Measurements from ENCODE around the gene IL10.
A peak's percentile ranks its signal among the peaks of the same experiment; 100 is the strongest.

IL10 gene

DNA sequence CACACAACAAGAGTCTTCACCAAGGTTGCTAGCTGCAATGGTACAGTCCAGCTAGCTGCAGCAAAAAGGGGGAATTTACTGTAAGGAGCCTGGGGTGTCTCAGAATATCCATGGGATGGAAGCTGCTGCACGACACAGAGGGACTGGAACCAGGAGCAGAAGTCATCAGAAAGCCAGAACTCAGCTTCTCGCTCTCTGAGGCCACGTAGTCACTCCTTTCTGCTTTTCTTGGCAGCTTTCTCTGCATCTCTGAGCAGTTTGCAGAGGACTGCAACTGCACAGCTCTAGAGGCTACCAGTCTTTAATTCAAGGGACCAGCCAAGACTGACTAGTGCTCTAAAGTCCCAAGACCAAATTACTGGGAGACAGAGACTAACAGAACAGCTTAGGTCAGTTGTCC, 27.0 kb upstream of the IL10 start:
- H3K27me3 Mint-ChIP-seq, result no peaks in the 10 kb centered on the region
- H3K27ac Mint-ChIP-seq, result no peak overlapping the region
- peaks cover 77% of the 10 kb centered on the region for H3K4me1 Mint-ChIP-seq (ENCODE audit: low read depth)
- H3K9me3 Mint-ChIP-seq (ENCODE audit: low read depth), result peaks cover 3% of the 10 kb centered on the region
- no peak overlapping the region for H3K4me3 Mint-ChIP-seq
- peaks cover 1% of the 10 kb centered on the region for H3K36me3 Mint-ChIP-seq

DNA sequence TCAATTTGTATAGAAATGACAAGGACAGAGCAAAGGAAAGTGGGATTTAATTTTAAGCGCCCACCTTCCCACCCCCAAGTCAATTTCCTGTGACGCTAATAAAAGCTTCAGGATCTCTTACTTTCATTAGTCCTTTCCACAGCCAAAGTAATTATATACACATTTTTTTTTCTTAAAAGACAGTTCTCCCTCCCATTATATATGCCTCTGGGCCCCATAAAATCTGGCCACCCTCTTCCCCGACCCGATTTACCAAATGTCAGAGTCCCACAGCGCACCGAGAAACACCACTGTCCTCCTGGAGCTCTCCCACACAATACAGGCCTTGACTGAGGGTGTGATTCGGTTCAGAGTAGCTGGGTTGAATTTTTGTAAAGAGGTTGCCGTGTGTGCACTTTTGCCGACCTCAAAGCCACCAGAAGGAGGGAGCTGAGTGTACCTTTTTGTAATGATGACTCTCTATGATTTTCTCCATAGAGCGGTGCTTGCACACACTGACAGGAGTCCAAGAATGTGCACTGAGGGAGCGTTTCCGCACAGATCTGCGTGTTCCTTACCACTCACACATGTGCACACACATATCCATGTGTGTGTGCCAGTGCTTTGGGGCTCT, 26.2 kb upstream of the IL10 start:
- no peaks in the 10 kb centered on the region for H3K27me3 Mint-ChIP-seq
- no peak overlapping the region for H3K4me3 Mint-ChIP-seq
- H3K9me3 Mint-ChIP-seq (ENCODE audit: low read depth), result peaks cover 3% of the 10 kb centered on the region
- H3K27ac Mint-ChIP-seq, result no peak overlapping the region
- peaks cover 76% of the 10 kb centered on the region for H3K4me1 Mint-ChIP-seq (ENCODE audit: low read depth)
- H3K36me3 Mint-ChIP-seq, result peaks cover 3% of the 10 kb centered on the region

DNA sequence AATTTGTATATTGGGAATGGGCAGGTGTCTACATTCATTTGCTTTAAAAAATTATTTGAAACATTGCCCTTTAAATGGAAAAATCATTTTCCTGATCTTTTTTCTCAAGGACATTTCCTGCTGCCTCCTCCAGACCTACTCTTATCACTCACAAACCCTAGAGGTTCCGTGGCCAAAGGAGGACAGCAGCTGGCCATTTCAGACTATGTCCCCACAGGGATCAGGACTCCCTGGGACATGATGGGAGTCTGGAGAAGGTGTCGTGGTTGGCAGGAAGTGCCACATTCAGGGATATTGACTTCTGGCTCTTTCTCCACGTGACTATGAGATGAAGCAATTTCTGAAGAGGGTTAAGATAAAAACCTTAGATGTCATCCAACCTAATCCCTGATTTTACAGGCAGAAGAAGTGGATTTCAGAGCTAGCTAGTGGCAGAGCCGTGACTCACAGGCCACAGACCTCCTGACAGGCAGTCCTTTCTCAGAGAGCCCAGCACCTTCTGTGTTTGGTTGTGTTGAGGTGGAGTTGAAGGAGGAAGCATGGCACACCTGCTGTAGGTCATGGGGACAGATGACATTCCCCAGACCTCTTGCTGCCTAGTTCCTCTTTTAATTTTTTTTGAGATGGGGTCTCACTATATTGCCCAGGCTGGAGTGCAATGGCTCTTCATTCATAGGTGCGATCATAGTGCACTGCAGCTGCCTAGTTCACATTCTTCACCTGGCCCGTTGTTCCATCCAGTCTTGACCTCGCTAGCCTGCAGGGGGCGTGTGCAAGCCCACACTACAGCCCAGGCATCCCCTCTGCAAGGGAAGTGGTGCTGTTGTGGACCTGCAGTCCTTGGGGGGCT, 25.5 kb upstream of the IL10 start:
- Mint-ChIP-seq H3K27ac (no peak overlapping the region), H3K36me3 (peaks cover 3% of the 10 kb centered on the region), H3K27me3 (no peaks in the 10 kb centered on the region), H3K4me1 (ENCODE audit: low read depth) (peaks cover 70% of the 10 kb centered on the region), H3K4me3 (no peak overlapping the region), H3K9me3 (ENCODE audit: low read depth) (peaks cover 3% of the 10 kb centered on the region)

DNA sequence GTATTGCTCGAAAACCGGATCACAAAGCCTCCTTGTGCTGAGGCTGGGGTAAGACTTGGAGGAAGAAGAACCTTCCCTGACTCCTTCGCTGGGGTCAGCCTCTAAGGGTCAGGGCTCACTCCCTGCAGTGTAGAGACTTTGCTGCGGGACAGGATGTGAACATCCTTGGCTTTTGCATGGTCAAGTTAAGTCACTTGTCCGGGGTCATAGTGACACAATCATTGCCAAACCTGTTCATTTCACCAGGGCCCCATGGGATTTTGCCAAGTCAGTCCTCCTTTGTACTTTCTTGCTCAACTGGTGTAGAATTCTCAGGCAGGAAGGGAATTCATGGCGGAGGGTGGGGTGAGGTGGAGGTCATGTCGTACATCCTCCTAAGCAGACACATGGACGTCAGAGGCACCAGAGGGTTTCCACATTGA, 24.7 kb upstream of the IL10 start:
- Mint-ChIP-seq H3K9me3 (ENCODE audit: low read depth) (peaks cover 3% of the 10 kb centered on the region), H3K36me3 (peaks cover 3% of the 10 kb centered on the region), H3K4me3 (no peak overlapping the region), H3K27me3 (no peaks in the 10 kb centered on the region), H3K4me1 (ENCODE audit: low read depth) (peaks cover 70% of the 10 kb centered on the region), H3K27ac (no peak overlapping the region)

DNA sequence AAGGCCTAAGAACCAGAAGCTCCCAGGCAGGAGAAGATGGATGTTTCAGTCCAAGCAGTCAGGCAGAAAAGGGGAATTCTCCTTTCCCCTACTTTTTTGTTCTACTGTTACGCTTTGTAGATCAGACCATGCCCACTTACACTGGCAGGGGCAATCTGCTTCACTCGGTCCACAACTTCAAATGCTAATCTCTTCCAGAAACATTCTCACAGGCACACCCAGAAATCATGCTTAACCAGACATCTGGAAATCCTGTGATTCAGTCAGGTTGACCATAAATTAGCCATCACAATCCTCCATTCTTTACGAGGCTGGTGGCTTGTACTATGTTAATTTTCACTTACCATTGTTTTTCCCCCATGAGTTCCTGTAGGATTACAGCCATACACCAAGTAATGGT, 23.8 kb upstream of the IL10 start:
- Mint-ChIP-seq H3K9me3 (ENCODE audit: low read depth) (no peaks in the 10 kb centered on the region), H3K36me3 (peaks cover 3% of the 10 kb centered on the region), H3K4me3 (no peak overlapping the region), H3K27me3 (no peaks in the 10 kb centered on the region), H3K4me1 (ENCODE audit: low read depth) (peaks cover 68% of the 10 kb centered on the region), H3K27ac (no peak overlapping the region)

DNA sequence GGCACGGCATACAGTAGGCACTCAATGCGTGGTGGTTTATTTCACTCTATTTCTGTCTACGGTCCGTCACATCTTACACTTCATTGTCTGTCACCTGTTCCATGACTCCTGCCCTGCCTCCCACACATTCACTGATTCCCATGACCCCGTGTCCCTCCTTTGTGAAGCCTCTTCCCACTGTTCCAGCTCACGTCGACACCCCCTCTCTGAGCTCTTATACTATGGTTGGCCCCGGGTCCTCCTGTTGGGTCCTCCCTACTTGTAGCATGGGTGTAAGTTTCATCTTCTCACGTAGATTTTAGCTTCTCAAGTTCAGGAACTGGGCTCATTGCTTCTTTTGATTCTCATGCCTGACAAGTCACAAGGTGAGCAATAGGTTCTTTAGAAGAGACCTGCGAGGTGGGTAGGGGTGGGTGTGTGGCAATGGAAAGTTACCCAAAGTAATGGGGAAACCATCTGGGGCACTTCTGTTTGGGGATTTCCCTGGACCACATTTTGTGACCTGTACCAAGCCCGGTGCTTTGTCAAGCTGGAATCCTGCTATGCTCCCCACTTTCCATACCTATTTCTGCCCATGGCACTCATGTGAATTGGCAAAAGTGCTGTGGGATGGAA, 22.1 kb upstream of the IL10 start:
- H3K36me3 Mint-ChIP-seq, result peaks cover 3% of the 10 kb centered on the region
- peak overlapping the region; percentile 95 for H3K27ac Mint-ChIP-seq
- H3K4me3 Mint-ChIP-seq, result peak overlapping the region; percentile 69
- H3K27me3 Mint-ChIP-seq, result no peaks in the 10 kb centered on the region
- H3K4me1 Mint-ChIP-seq (ENCODE audit: low read depth), result peaks cover 74% of the 10 kb centered on the region
- H3K9me3 Mint-ChIP-seq (ENCODE audit: low read depth), result no peaks in the 10 kb centered on the region

DNA sequence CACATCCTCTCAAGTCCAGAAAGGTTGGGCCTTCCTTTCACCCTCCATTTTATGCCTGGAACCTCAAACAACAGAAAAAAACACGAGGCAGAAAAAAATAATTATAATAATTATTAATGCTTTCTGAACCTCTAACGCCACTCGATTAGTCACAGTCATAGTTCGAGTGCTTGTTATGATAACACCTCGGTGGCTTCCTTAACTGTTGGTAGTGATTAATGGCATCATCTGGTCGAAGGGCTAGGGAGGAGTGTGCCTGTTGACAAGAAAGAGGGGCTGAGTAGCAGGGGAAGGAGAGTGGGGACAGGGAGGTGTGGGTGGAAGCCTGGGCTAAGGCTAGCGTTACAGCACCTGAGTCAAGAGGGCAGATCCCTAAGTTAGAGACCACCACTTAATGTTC, 21.3 kb upstream of the IL10 start:
- no peaks in the 10 kb centered on the region for H3K9me3 Mint-ChIP-seq (ENCODE audit: low read depth)
- peak overlapping the region; percentile 95 for H3K27ac Mint-ChIP-seq
- H3K36me3 Mint-ChIP-seq, result peaks cover 3% of the 10 kb centered on the region
- no peak overlapping the region for H3K4me3 Mint-ChIP-seq
- no peaks in the 10 kb centered on the region for H3K27me3 Mint-ChIP-seq
- H3K4me1 Mint-ChIP-seq (ENCODE audit: low read depth), result peaks cover 70% of the 10 kb centered on the region

DNA sequence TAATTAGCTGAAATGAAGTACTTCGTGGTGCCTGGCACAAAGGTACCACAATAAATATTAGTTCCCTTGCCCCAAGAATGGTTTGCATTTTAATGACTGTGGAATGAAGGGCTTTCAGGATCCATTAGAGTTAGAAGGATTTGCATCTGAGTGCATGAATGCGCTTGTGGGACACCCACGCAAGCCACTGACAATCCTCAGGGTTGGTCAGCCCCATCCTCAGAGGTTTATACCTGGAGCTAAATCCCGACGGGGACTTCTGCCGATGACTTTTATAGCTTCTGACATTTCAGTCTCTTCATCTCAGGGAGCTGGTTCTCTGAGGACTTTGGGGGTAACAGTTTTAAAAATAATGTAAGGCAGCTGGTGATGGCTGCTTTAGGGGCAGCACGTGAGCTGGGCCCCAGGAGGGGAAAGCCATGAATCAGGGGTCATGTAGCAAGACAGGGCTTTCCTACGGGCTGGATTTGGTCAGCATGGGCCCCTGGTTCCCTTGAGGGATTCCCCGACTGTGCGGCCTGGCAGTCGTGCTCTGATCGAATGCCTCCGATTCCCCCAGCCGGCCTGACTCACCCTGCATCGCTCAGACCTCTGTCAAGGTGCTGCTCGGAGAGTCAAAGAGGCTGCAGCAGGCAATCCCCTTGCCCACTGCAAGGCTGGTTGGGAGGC, 20.8 kb upstream of the IL10 start:
- H3K4me1 Mint-ChIP-seq (ENCODE audit: low read depth), result peaks cover 67% of the 10 kb centered on the region
- no peaks in the 10 kb centered on the region for H3K27me3 Mint-ChIP-seq
- no peak overlapping the region for H3K4me3 Mint-ChIP-seq
- H3K9me3 Mint-ChIP-seq (ENCODE audit: low read depth), result no peaks in the 10 kb centered on the region
- no peak overlapping the region for H3K27ac Mint-ChIP-seq
- peaks cover 3% of the 10 kb centered on the region for H3K36me3 Mint-ChIP-seq

DNA sequence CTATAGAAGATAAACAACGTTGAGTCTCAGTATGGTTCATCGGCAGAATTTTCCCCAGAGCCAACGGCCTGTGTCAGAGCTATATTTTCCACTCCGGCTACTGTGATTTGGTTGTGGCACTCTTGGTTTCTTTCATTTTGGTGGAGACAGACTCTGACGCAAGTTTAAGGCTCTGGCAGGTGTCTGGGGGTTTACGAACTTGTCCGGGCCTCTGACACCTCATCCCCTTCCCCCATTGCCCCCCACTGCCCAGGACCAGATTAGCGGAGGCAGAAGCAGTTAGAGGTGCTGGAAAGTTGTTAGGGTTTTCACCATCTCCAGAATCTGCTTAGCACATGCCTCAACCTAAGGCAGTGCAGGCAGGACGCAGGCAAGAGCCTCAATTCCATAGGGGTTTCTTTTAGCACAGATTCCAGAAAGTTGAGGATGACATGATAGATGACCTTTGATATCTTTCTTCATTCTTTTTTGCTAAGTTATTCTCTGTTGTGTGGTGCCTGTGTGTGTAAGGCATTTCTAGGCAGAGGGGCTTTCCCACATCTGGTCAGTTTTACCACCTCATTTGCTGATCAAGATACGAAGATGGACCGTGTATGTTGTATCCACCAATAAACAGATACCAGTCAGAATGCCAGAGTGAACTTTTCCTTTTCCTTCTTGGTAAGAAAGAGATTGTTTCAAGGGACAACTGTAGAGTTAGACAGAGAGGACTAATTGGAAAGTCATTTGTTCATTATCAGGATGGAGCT, 18.4 kb upstream of the IL10 start:
- Mint-ChIP-seq H3K4me1 (ENCODE audit: low read depth) (peaks cover 79% of the 10 kb centered on the region), H3K9me3 (ENCODE audit: low read depth) (no peaks in the 10 kb centered on the region), H3K36me3 (peaks cover 5% of the 10 kb centered on the region), H3K27me3 (no peaks in the 10 kb centered on the region), H3K27ac (peak overlapping the region; percentile 82), H3K4me3 (peak overlapping the region; percentile 48)

DNA sequence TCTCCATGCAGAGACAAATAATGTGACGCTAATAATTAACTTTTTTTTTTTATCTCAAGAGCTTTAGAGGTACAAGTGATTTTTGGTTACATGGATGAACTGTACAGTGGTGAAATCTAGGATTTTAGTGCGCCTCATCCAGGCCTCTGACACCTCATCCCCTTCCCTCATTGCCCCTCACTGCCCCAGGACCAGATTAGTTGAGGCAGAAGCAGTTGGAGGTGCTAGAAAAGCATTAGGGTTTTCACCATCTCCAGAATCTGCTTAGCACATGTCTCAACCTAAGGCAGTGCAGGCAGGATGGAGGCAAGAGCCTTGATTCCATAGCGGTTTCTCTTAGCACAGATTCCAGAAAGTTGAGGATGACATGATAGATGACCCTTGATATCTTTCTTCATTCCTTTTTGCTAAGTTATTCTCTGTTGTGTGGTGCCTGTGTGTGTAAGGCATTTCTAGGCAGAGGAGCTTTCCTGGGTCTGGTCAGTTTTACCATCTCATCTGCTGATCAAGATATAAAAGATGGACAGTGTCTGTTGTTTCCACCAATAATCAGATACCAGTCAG, 16.3 kb upstream of the IL10 start:
- H3K4me3 Mint-ChIP-seq, result no peak overlapping the region
- H3K36me3 Mint-ChIP-seq, result peaks cover 2% of the 10 kb centered on the region
- peaks cover 78% of the 10 kb centered on the region for H3K4me1 Mint-ChIP-seq (ENCODE audit: low read depth)
- H3K27me3 Mint-ChIP-seq, result no peaks in the 10 kb centered on the region
- H3K9me3 Mint-ChIP-seq (ENCODE audit: low read depth), result no peaks in the 10 kb centered on the region
- H3K27ac Mint-ChIP-seq, result no peak overlapping the region

DNA sequence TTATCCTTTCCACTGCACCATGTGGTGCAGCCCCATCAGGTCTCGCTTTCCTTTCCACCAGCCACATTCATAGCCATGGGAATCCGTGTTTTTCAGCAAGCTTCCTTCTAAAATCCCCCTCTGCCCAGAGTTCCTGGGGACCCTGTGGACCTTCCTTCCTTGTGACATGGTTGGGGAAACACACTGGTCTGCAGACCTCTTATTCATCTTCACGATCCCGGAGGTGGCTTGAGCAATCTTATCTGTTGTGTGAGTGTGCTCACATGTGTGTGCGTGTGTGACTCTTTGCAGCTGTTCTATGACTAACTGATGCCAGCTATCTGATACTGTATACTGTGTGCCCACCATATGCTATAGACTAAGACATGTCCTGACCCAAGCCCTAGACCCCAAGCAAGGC, 15.6 kb upstream of the IL10 start:
- no peak overlapping the region for H3K27ac Mint-ChIP-seq
- no peaks in the 10 kb centered on the region for H3K9me3 Mint-ChIP-seq (ENCODE audit: low read depth)
- no peak overlapping the region for H3K4me3 Mint-ChIP-seq
- peaks cover 2% of the 10 kb centered on the region for H3K36me3 Mint-ChIP-seq
- H3K27me3 Mint-ChIP-seq, result no peaks in the 10 kb centered on the region
- H3K4me1 Mint-ChIP-seq (ENCODE audit: low read depth), result peaks cover 83% of the 10 kb centered on the region

DNA sequence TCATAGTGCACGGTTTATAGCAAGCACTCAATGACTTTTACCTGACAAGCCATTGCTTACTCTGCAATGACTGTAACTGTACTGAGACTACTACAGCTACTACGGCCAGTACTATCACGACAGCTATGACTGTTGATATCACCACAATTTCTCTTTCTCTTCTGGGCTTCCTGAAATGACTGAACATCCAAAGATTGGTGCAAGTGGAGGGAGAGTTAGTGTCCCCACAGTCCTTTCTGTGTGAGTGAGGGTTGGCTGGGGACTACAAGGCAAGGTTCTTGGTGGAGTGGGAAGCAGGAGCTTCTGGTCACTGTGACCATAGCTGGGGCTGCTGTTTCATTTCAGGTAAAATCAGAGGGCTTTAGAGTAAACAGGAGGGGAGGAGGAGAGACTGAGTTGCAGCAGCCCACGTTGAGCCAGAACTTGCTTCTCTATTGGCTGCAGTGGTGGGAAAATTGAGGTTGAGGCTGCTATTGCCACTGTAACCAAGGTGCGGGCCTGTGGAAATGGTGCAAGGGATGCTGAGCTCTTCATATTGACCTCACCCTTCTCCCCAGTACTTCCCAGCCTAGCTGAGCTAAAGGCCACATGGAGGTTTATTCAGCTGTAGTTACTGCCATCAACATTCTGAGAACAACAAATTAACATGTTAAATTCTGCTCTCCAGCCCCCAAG, 14.1 kb upstream of the IL10 start:
- H3K4me3 Mint-ChIP-seq, result no peak overlapping the region
- H3K4me1 Mint-ChIP-seq (ENCODE audit: low read depth), result peaks cover 81% of the 10 kb centered on the region
- H3K9me3 Mint-ChIP-seq (ENCODE audit: low read depth), result no peaks in the 10 kb centered on the region
- H3K27me3 Mint-ChIP-seq, result no peaks in the 10 kb centered on the region
- peaks cover 2% of the 10 kb centered on the region for H3K36me3 Mint-ChIP-seq
- H3K27ac Mint-ChIP-seq, result peak overlapping the region; percentile 51

DNA sequence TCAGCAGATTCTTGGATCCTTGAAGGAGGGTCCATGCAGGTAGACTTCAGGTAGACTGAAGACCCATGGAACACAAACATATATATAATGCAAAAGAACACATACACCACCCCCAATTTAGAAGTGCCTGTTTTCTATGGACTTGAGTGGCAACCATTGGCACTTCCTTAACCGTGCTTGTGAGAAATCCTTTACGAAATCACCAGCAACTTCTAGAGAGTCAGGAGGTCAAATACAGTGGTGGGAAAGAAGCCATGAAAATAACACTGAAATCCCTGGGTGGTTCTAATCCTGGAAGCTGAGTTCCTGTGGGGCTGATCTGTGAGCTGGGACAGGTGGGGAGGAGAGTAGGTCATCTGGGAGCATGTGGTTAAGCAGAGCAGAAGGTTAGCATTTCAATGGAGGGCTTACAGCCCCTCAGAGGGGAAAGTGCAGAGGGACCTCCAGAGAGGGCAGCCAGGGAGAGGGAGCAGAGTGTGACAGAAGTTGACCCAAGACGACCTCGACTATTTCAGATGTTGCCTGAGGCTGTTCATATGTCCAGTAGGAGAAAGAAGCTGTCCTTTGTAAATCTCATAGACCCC, 13.0 kb upstream of the IL10 start:
- Mint-ChIP-seq H3K4me3 (peak overlapping the region; percentile 15), H3K27me3 (no peaks in the 10 kb centered on the region), H3K4me1 (ENCODE audit: low read depth) (peaks cover 73% of the 10 kb centered on the region), H3K36me3 (peaks cover 2% of the 10 kb centered on the region), H3K27ac (peak overlapping the region; percentile 72), H3K9me3 (ENCODE audit: low read depth) (no peaks in the 10 kb centered on the region)

Data from activated naive CD8-positive, alpha-beta T cell (primary cell).